H1 (cell line): ENCODE measurements around the gene GPR87. TPM values are rescaled to one million over a fixed set of nuclear protein-coding genes. Genes with fewer than 3 reads are reported as not detected.

Experiments
- CTCF ChIA-PET: fragments of 300-600 bp; sonication (Branson Sonifier 250); formaldehyde crosslinking; loops from one replicate; lab custom pipeline; 2021; ENCODE audit not compliant: partially characterized antibody; lab: Charles Lee
- POLR2A ChIA-PET: fragments of 300-600 bp; sonication (Branson Sonifier 250); formaldehyde crosslinking; loops from one replicate; lab custom pipeline; 2021; ENCODE audit warnings: inconsistent platforms; ENCODE audit not compliant: partially characterized antibody; lab: Charles Lee
- DNase-seq, 2 experiments: peaks; one replicate each; pipeline versions ENCODE4 v3.0.0 to v3.0.0-alpha.2; 2010 to 2022; ENCODE audit warnings: low spot score in 2 of 2, low read depth in 1 of 2, mixed read lengths in 1 of 2
- FAIRE-seq: peaks from 2 replicates; lab custom pipeline; 2011; peaks lifted over from hg19 to GRCh38; lab: Jason Lieb, UNC
- H2AFZ ChIP-seq: 2 replicates; pipeline ENCODE4 v1.8.1; 2012; ENCODE audit warnings: low read length, inconsistent platforms
- H2AK5ac ChIP-seq: 2 replicates; pipeline ENCODE4 v1.6.1; 2013; ENCODE audit warnings: low read depth, low read length
- H2BK120ac ChIP-seq: replicated peaks from 2 replicates; pipeline ENCODE3; 2013; ENCODE audit warnings: low read depth, low read length, inconsistent platforms
- H2BK12ac ChIP-seq: 2 replicates; pipeline ENCODE4 v1.6.1; 2013; ENCODE audit warnings: low read depth, low read length
- H2BK15ac ChIP-seq: 2 replicates; pipeline ENCODE4 v1.6.1; 2013; ENCODE audit warnings: low read length
- H2BK20ac ChIP-seq: 2 replicates; pipeline ENCODE4 v1.6.1; 2013; ENCODE audit warnings: low read length
- H2BK5ac ChIP-seq: 2 replicates; pipeline ENCODE4 v1.6.1; 2013; ENCODE audit warnings: low read depth, low read length
- H3K14ac ChIP-seq: 2 replicates; pipeline ENCODE4 v1.6.1; 2013; ENCODE audit warnings: inconsistent platforms; ENCODE audit not compliant: insufficient read length
- H3K18ac ChIP-seq: 2 replicates; pipeline ENCODE4 v1.6.1; 2013; ENCODE audit warnings: low read length; ENCODE audit errors: extremely low read depth
- H3K23ac ChIP-seq: 2 replicates; pipeline ENCODE4 v1.6.1; 2013; ENCODE audit warnings: inconsistent platforms; ENCODE audit not compliant: insufficient read length
- H3K23me2 ChIP-seq: 2 replicates; pipeline ENCODE4 v1.6.1; 2013; ENCODE audit warnings: low read depth, low read length
- H3K27ac ChIP-seq: 2 replicates; pipeline ENCODE4 v1.6.1; 2011; ENCODE audit warnings: low read depth, low read length, inconsistent platforms
- H3K27me3 ChIP-seq, 4 experiments: replicated peaks in 1 of 4; 1 replicate in 1 of 4; 2 replicates in 3 of 4; pipeline versions ENCODE4 v1.6.1 to v1.8.1; 2011 to 2013; ENCODE audit warnings: low read length in 3 of 4, mild to moderate bottlenecking in 3 of 4, inconsistent platforms in 2 of 4, mixed read lengths in 2 of 4, moderate library complexity in 1 of 4; ENCODE audit not compliant: control insufficient read depth in 3 of 4, insufficient read depth in 3 of 4; ENCODE audit errors: extremely low read depth in 1 of 4
- H3K36me3 ChIP-seq, 4 experiments: 2 replicates each; pipeline versions ENCODE4 v1.6.1 to v1.8.1; 2011 to 2013; ENCODE audit warnings: mild to moderate bottlenecking in 4 of 4, low read length in 3 of 4, moderate library complexity in 2 of 4, control low read depth in 1 of 4, inconsistent platforms in 1 of 4; ENCODE audit not compliant: insufficient read depth in 4 of 4, control insufficient read depth in 2 of 4
- H3K4ac ChIP-seq: replicated peaks from 2 replicates; pipeline ENCODE3; 2013; ENCODE audit warnings: low read length, low read depth, mixed read lengths, inconsistent platforms; ENCODE audit not compliant: insufficient read length
- H3K4me1 ChIP-seq, 4 experiments: replicated peaks in 1 of 4; 1 replicate in 1 of 4; 2 replicates in 3 of 4; pipeline versions ENCODE4 v1.6.1 to v1.8.1; 2011 to 2013; ENCODE audit warnings: low read length in 3 of 4, inconsistent platforms in 2 of 4, mixed read lengths in 1 of 4; ENCODE audit not compliant: insufficient read depth in 4 of 4, control insufficient read depth in 3 of 4
- H3K4me2 ChIP-seq, 2 experiments: 2 replicates each; pipeline versions ENCODE4 v1.6.1 to v1.8.1; 2011 to 2013; ENCODE audit warnings: low read depth in 2 of 2, low read length in 2 of 2, control low read depth in 1 of 2, inconsistent platforms in 1 of 2, mild to moderate bottlenecking in 1 of 2; ENCODE audit not compliant: insufficient read depth in 1 of 2
- H3K4me3 ChIP-seq, 4 experiments: fragments of 200-600, 300-600 bp in 1 of 4; sonication (generic), shearing (Covaris generic), sonication (Bioruptor Twin) in 1 of 4; 2 replicates each; pipeline versions ENCODE4 v1.5.1 to v1.8.1; 2011 to 2016; ENCODE audit warnings: low read length in 4 of 4, low read depth in 3 of 4, control low read depth in 2 of 4, inconsistent platforms in 2 of 4, mild to moderate bottlenecking in 2 of 4, mixed read lengths in 1 of 4, moderate library complexity in 1 of 4; ENCODE audit not compliant: insufficient read depth in 2 of 4; ENCODE audit errors: extremely low read depth in 1 of 4
- H3K56ac ChIP-seq: replicated peaks from 2 replicates; pipeline ENCODE3; 2013; ENCODE audit warnings: low read depth, mild to moderate bottlenecking, mixed read lengths, low read length, inconsistent platforms; ENCODE audit not compliant: insufficient read length
- H3K79me1 ChIP-seq: 2 replicates; pipeline ENCODE4 v1.6.1; 2013; ENCODE audit warnings: low read depth, low read length, control low read depth
- H3K79me2 ChIP-seq, 2 experiments: 2 replicates each; pipeline versions ENCODE4 v1.6.1 to v1.8.1; 2012 to 2013; ENCODE audit warnings: low read length in 2 of 2, mild to moderate bottlenecking in 2 of 2, inconsistent platforms in 1 of 2; ENCODE audit not compliant: insufficient read depth in 2 of 2, control insufficient read depth in 1 of 2
- H3K9ac ChIP-seq, 4 experiments: replicated peaks in 1 of 4; 1 replicate in 1 of 4; 2 replicates in 3 of 4; pipeline versions ENCODE4 v1.6.1 to v1.8.1; 2011 to 2013; ENCODE audit warnings: low read depth in 3 of 4, low read length in 3 of 4, control low read depth in 2 of 4, mild to moderate bottlenecking in 2 of 4, moderate library complexity in 2 of 4, inconsistent platforms in 1 of 4; ENCODE audit errors: extremely low read depth in 1 of 4
- H3K9me3 ChIP-seq, 2 experiments: 2 replicates each; pipeline versions ENCODE4 v1.6.1 to v1.8.1; 2012 to 2013; ENCODE audit warnings: mild to moderate bottlenecking in 2 of 2, moderate library complexity in 2 of 2, control low read depth in 1 of 2, inconsistent platforms in 1 of 2, low read depth in 1 of 2, low read length in 1 of 2, mixed read lengths in 1 of 2; ENCODE audit not compliant: insufficient read depth in 2 of 2
- H4K20me1 ChIP-seq, 2 experiments: replicated peaks in 1 of 2; 2 replicates each; pipeline versions ENCODE3 to v1.8.1; 2011 to 2013; ENCODE audit warnings: inconsistent platforms in 2 of 2, low read length in 2 of 2, mild to moderate bottlenecking in 1 of 2; ENCODE audit not compliant: insufficient read depth in 2 of 2, control insufficient read depth in 1 of 2
- H4K5ac ChIP-seq: 2 replicates; pipeline ENCODE4 v1.6.1; 2013; ENCODE audit warnings: low read length, low read depth, mixed read lengths, inconsistent platforms; ENCODE audit not compliant: insufficient read length
- H4K8ac ChIP-seq: 2 replicates; pipeline ENCODE4 v1.8.0; 2013; ENCODE audit warnings: mild to moderate bottlenecking, moderate library complexity, low read length, inconsistent platforms; ENCODE audit not compliant: insufficient read depth; ENCODE audit errors: extremely low read depth
- H4K91ac ChIP-seq: replicated peaks from 2 replicates; pipeline ENCODE3; 2013; ENCODE audit warnings: low read length, mixed read lengths, inconsistent platforms; ENCODE audit not compliant: insufficient read length
- WGBS, 2 experiments: shearing (Covaris generic) in 1 of 2; methylation state at CpG; one replicate each; pipeline versions ENCODE4 v1.1.6 to v1.1.7; 2013 to 2015; ENCODE audit warnings: low lambda C conversion rate in 2 of 2, mixed read lengths in 2 of 2, inconsistent platforms in 1 of 2, low coverage in 1 of 2, missing lambda C conversion rate in 1 of 2; ENCODE audit not compliant: insufficient replicate concordance in 2 of 2, insufficient coverage in 1 of 2, insufficient read length in 1 of 2; ENCODE audit errors: extremely low coverage in 1 of 2, missing lambda C conversion rate in 1 of 2; 5-methylcytosine and 5-hydroxymethylcytosine counted together
- polyA plus RNA-seq, 7 experiments: library from polyadenylated mRNA; depleted of rRNA in 3 of 7; stranded (reverse) in 5 of 7; unstranded in 2 of 7; fragments of >200 nt in 5 of 7; fragments of 200-250 nt in 2 of 7; gene quantifications; 1 replicate in 5 of 7; 2 replicates in 1 of 7; 4 replicates in 1 of 7; pipeline versions ENCODE4 v1.2.1 to v1.2.3, GENCODE V29; 2011 to 2013; ENCODE audit warnings: missing spikeins in 2 of 7, mixed read lengths in 2 of 7
- total RNA-seq: library from RNA; stranded (reverse); fragmentation: NEBNext Ultra II Directional; extraction: Animal tissue kit (Norgen Biotek cat#: 25700); gene quantifications from 2 replicates; pipeline ENCODE4 v1.2.1, GENCODE V29; 2021

The GPR87 gene
- total and polyA plus RNA-seq, 2 of the 8 experiments (the other 6 are each of a cell fraction or from before 2014, with no cell fraction given) = 0.05 TPM; not detected in 1

DNA sequence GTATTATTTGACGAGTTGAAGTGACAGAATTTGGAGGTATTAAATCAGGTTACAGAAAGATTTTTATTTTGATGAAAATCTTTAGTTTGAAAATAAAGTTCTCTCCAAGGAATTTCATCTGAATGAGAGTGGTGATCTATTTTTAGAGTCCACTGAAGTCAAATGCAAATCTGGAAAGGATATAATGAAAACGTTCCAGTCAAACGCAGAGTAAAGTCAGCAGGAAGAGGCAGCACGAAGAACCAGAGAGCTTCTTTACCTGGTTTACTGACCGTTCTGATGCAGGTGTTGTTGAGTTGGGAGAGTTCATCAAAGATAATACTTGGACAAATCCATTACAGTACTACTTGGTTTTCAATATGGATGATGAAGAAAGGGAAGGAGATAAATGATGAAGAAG, 47.0 kb downstream of the GPR87 start:
- ChIA-PET POLR2A (no interaction called here), CTCF (interaction anchor here (0.7 to 1.5 kb wide), 4 partner anchors 13 to 101 kb away, joined by 3 to 5 read pairs (median 3); no protein-coding TSS in a partner anchor)
- Histone ChIP-seq H2BK5ac (no peak overlapping the region), H3K4ac (no peak overlapping the region), H3K14ac (no peak overlapping the region), H3K27ac (no peak overlapping the region), H3K79me1 (no peaks in the 10 kb centered on the region; the same call in 1 of the 2 replicates), H2AK5ac (no peak overlapping the region), H3K18ac (no peak overlapping the region), H3K9ac (no peak overlapping the region), H4K91ac (no peak overlapping the region), H4K8ac (no peak overlapping the region), H3K36me3 (no peaks in the 10 kb centered on the region), H4K5ac (no peak overlapping the region), H3K27me3 (no peaks in the 10 kb centered on the region), H3K4me2 (no peak overlapping the region), H3K4me3 (no peak overlapping the region), H2BK12ac (no peak overlapping the region), H3K4me1 (peaks cover 0 to 7% (median 3%) of the 10 kb centered on the region in 4 experiments; a peak in 2 of 7 replicates), H2BK15ac (no peak overlapping the region), H3K23ac (no peak overlapping the region), H4K20me1 (no peaks in the 10 kb centered on the region), H3K23me2 (no peaks in the 10 kb centered on the region), H3K79me2 (no peaks in the 10 kb centered on the region), H3K56ac (no peak overlapping the region), H3K9me3 (no peaks in the 10 kb centered on the region), H2BK120ac (no peak overlapping the region), H2BK20ac (no peak overlapping the region), H2AFZ (no peak overlapping the region)
- FAIRE-seq = no peak
- no peak for DNase-seq
- WGBS, 2 experiments = 87% methylated on average over 5 of the region's 5 CpGs; no CpG with 5 or more reads in 1 of the 2 experiments
